ENCODE data around the gene PDCD1. TPM values are rescaled to one million over a fixed set of nuclear protein-coding genes. Genes with fewer than 3 reads are reported as not detected.

The PDCD1 gene
- total and polyA plus RNA-seq, 2 donors (not counting 1 experiment from before 2014, with no cell fraction given): not detected

GRCh38 chr2:241852116-241852980, 6.3 kb downstream of the PDCD1 start:
- H3K79me2 ChIP-seq (ENCODE audit: control insufficient read depth, insufficient read depth, low read length): no peaks in the 10 kb centered on the region
- no peak for DNase-seq (ENCODE audit: low read depth in 2 of 2)
- H3K27me3 ChIP-seq (ENCODE audit: control insufficient read depth, insufficient read depth, low read length): no peaks in the 10 kb centered on the region
- no peak overlapping the region for H3K4me3 ChIP-seq (replicated peaks in 1 of 4; ENCODE audit: control extremely low read depth in 1 of 4, insufficient read depth in 1 of 4, low read depth in 3 of 4, low read length in 4 of 4)
- no peaks in the 10 kb centered on the region for H3K4me1 ChIP-seq (ENCODE audit: control insufficient read depth, extremely low read depth, insufficient read depth, low read length)
- no peaks in the 10 kb centered on the region for H3K36me3 ChIP-seq (ENCODE audit: control insufficient read depth, insufficient read depth, low read length)
- no peak overlapping the region for H3K9ac ChIP-seq (ENCODE audit: insufficient read depth, low read length)
- H3K27ac ChIP-seq (ENCODE audit: insufficient read depth, low read length): no peak overlapping the region
- no peaks in the 10 kb centered on the region for H4K20me1 ChIP-seq (ENCODE audit: control insufficient read depth, extremely low read depth, insufficient read depth, low read length)
- H2AFZ ChIP-seq (ENCODE audit: low read length): no peak overlapping the region
- H3K4me2 ChIP-seq (ENCODE audit: extremely low read depth, insufficient read depth, low read length): no peak overlapping the region
- TF ChIP-seq CTCF (conservative IDR thresholded peaks at IDR 0.05 in 1 of 2, IDR thresholded peaks at IDR 0.05 in 1 of 2; ENCODE audit: low read depth in 1 of 2, low read length in 2 of 2) (no peak), EZH2 (IDR thresholded peaks at IDR 0.05; ENCODE audit: low read length, missing control alignments) (no peak)
- H3K9me3 ChIP-seq (ENCODE audit: control insufficient read depth, insufficient read depth, low read depth, low read length): no peaks in the 10 kb centered on the region

GRCh38 chr2:241851325-241852115, 7.2 kb downstream of the PDCD1 start:
- no peak overlapping the region for H2AFZ ChIP-seq (ENCODE audit: low read length)
- H3K27me3 ChIP-seq (ENCODE audit: control insufficient read depth, insufficient read depth, low read length): no peaks in the 10 kb centered on the region
- no peaks in the 10 kb centered on the region for H3K4me1 ChIP-seq (ENCODE audit: control insufficient read depth, extremely low read depth, insufficient read depth, low read length)
- TF ChIP-seq EZH2 (IDR thresholded peaks at IDR 0.05; ENCODE audit: low read length, missing control alignments) (no peak), CTCF (conservative IDR thresholded peaks at IDR 0.05 in 1 of 2, IDR thresholded peaks at IDR 0.05 in 1 of 2; ENCODE audit: low read depth in 1 of 2, low read length in 2 of 2) (no peak)
- H3K36me3 ChIP-seq (ENCODE audit: control insufficient read depth, insufficient read depth, low read length): no peaks in the 10 kb centered on the region
- no peak for DNase-seq (ENCODE audit: low read depth in 2 of 2)
- H3K79me2 ChIP-seq (ENCODE audit: control insufficient read depth, insufficient read depth, low read length): no peaks in the 10 kb centered on the region
- no peak overlapping the region for H3K27ac ChIP-seq (ENCODE audit: insufficient read depth, low read length)
- H3K9me3 ChIP-seq (ENCODE audit: control insufficient read depth, insufficient read depth, low read depth, low read length): no peaks in the 10 kb centered on the region
- no peak overlapping the region for H3K4me3 ChIP-seq (replicated peaks in 1 of 4; ENCODE audit: control extremely low read depth in 1 of 4, insufficient read depth in 1 of 4, low read depth in 3 of 4, low read length in 4 of 4)
- H4K20me1 ChIP-seq (ENCODE audit: control insufficient read depth, extremely low read depth, insufficient read depth, low read length): no peaks in the 10 kb centered on the region
- no peak overlapping the region for H3K9ac ChIP-seq (ENCODE audit: insufficient read depth, low read length)
- H3K4me2 ChIP-seq (ENCODE audit: extremely low read depth, insufficient read depth, low read length): no peak overlapping the region
